DND-41 (cell line): ENCODE measurements around the gene C17orf114.

Experiments used
- EZH2 ChIP-seq: IDR thresholded peaks from 3 replicates; pipeline ENCODE4 v1.6.1; 2012; ENCODE audit warnings: borderline replicate concordance, low read depth, mild to moderate bottlenecking, moderate library complexity, low read length, inconsistent platforms; ENCODE audit not compliant: severe bottlenecking
- TF ChIP-seq, protein P1 (sequence below): IDR thresholded peaks from 2 replicates; pipeline ENCODE4 v1.5.1; 2012; ENCODE audit warnings: borderline replicate concordance, low read length, moderate library complexity, mild to moderate bottlenecking; ENCODE audit not compliant: poor library complexity, severe bottlenecking; ENCODE audit errors: extremely low read depth

DNA sequence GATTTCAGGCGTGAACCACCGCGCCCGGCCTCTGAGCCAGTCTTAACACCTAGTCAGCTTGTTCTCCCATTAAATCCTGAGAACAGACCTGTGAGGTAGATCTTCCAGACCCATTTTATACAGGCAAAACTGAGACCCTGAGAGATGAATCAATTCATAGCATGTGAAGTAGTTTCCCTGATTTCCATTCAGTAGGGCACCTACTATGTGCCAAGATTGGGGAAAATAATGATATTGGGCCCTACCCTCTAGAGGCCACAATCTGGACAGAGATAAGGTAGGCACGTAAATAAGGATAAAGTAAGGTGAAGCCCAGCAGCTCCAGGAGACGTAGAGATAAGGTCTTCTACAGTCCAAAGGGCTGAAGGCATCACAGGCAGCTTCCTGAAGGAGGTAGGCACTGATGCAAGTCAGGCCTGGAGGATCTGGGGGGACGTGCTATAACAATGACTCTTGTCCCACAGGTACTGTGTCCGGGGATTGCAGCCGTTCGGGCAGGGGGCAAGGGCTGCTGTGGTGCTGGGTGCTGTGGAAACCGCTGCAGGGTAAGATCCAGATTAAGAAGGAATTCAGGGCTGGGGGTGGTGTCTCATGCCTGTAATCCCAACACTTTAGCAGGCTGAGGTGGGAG, 21.7 kb downstream of the C17orf114 start:
- TF ChIP-seq EZH2: no peak
- TF ChIP-seq, protein P1, sequence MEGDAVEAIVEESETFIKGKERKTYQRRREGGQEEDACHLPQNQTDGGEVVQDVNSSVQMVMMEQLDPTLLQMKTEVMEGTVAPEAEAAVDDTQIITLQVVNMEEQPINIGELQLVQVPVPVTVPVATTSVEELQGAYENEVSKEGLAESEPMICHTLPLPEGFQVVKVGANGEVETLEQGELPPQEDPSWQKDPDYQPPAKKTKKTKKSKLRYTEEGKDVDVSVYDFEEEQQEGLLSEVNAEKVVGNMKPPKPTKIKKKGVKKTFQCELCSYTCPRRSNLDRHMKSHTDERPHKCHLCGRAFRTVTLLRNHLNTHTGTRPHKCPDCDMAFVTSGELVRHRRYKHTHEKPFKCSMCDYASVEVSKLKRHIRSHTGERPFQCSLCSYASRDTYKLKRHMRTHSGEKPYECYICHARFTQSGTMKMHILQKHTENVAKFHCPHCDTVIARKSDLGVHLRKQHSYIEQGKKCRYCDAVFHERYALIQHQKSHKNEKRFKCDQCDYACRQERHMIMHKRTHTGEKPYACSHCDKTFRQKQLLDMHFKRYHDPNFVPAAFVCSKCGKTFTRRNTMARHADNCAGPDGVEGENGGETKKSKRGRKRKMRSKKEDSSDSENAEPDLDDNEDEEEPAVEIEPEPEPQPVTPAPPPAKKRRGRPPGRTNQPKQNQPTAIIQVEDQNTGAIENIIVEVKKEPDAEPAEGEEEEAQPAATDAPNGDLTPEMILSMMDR: no peak
